Urinary bladder (tissue), 4 donors: Measurements from ENCODE around the gene MBTPS2. TPM values are rescaled to one million over a fixed set of nuclear protein-coding genes. Genes with fewer than 3 reads are reported as not detected.

ENCODE experiments used
- DNase-seq: peaks from one replicate; pipeline ENCODE4 v3.0.0-alpha.2; 2015; ENCODE audit errors: extremely low spot score
- H3K27ac ChIP-seq: one replicate; pipeline ENCODE4 v1.5.1; 2013; ENCODE audit warnings: low read depth, mild to moderate bottlenecking, moderate library complexity
- H3K36me3 ChIP-seq: one replicate; pipeline ENCODE4 v1.6.1; 2013; ENCODE audit warnings: mild to moderate bottlenecking, moderate library complexity; ENCODE audit not compliant: insufficient read depth
- H3K4me1 ChIP-seq: one replicate; pipeline ENCODE4 v1.6.1; 2013; ENCODE audit warnings: mild to moderate bottlenecking, moderate library complexity; ENCODE audit not compliant: insufficient read depth
- H3K4me3 ChIP-seq: one replicate; pipeline ENCODE4 v1.5.1; 2013; ENCODE audit warnings: low read depth, low read length
- WGBS: extraction: QIAGEN DNeasy Blood & Tissue Kit; methylation state at CpG from one replicate; pipeline ENCODE4 v1.1.7; 2013; 5-methylcytosine and 5-hydroxymethylcytosine counted together
- polyA plus RNA-seq: library from polyadenylated mRNA; stranded (reverse); fragments of 200-250 nt; gene quantifications from one replicate; pipeline ENCODE4 v1.2.3, GENCODE V29; 2013
- total RNA-seq: library from RNA; depleted of rRNA; stranded (reverse); fragments of >200 nt; gene quantifications from one replicate; pipeline ENCODE4 v1.2.3, GENCODE V29; 2014
- donor health status: healthy with polysubstance abuse.
- donor health status: healthy.

The MBTPS2 gene
- total and polyA plus RNA-seq, 2 donors, result 10.5 to 20.7 TPM

GRCh38 chrX:21875013-21875412, 35.6 kb downstream of the MBTPS2 start:
- Histone ChIP-seq H3K4me1 (no peaks in the 10 kb centered on the region), H3K4me3 (no peak overlapping the region), H3K36me3 (no peaks in the 10 kb centered on the region), H3K27ac (no peak overlapping the region)
- WGBS, result 84% methylated on average over 1 of the region's 1 CpG
- no peak for DNase-seq

GRCh38 chrX:21881881-21882574, 42.6 kb downstream of the MBTPS2 start:
- H3K36me3 ChIP-seq, result no peaks in the 10 kb centered on the region
- H3K27ac ChIP-seq, result no peak overlapping the region
- H3K4me1 ChIP-seq, result no peaks in the 10 kb centered on the region
- DNase-seq, result no peak
- no peak overlapping the region for H3K4me3 ChIP-seq
- 91% methylated on average over 3 of the region's 3 CpGs for WGBS

- WGBS, result 69% methylated on average over 5 of the region's 5 CpGs
- no peaks in the 10 kb centered on the region for H3K4me1 ChIP-seq
- DNase-seq, result no peak
- no peak overlapping the region for H3K4me3 ChIP-seq
- no peaks in the 10 kb centered on the region for H3K36me3 ChIP-seq
- H3K27ac ChIP-seq, result no peak overlapping the region
Observed at GRCh38 chrX:21883258-21883657, 43.8 kb downstream of the MBTPS2 start.

GRCh38 chrX:21885568-21885967, 46.2 kb downstream of the MBTPS2 start:
- no peaks in the 10 kb centered on the region for H3K4me1 ChIP-seq
- DNase-seq, result no peak
- H3K27ac ChIP-seq, result no peak overlapping the region
- no peaks in the 10 kb centered on the region for H3K36me3 ChIP-seq
- WGBS, result 89% methylated on average over 1 of the region's 1 CpG
- H3K4me3 ChIP-seq, result no peak overlapping the region

- WGBS, result 79% methylated on average over 2 of the region's 2 CpGs
- Histone ChIP-seq H3K36me3 (no peaks in the 10 kb centered on the region), H3K4me3 (no peak overlapping the region), H3K27ac (no peak overlapping the region), H3K4me1 (no peaks in the 10 kb centered on the region)
- no peak for DNase-seq
Observed at GRCh38 chrX:21905313-21905712, 65.9 kb downstream of the MBTPS2 start.

GRCh38 chrX:21905953-21906352, 66.5 kb downstream of the MBTPS2 start:
- Histone ChIP-seq H3K4me1 (no peaks in the 10 kb centered on the region), H3K36me3 (no peaks in the 10 kb centered on the region)
- 84% methylated on average over 3 of the region's 3 CpGs for WGBS

GRCh38 chrX:21907260-21907659, 67.8 kb downstream of the MBTPS2 start:
- 34% methylated on average over 1 of the region's 1 CpG for WGBS
- no peak for DNase-seq

More at GRCh38 chrX:21905953-21906352, 66.5 kb downstream of the MBTPS2 start:
- no peak for DNase-seq
- H3K27ac ChIP-seq, result no peak overlapping the region
- no peak overlapping the region for H3K4me3 ChIP-seq

GRCh38 chrX:21911481-21911880, 72.1 kb downstream of the MBTPS2 start:
- no peaks in the 10 kb centered on the region for H3K36me3 ChIP-seq
- no peak overlapping the region for H3K27ac ChIP-seq
- no peaks in the 10 kb centered on the region for H3K4me1 ChIP-seq
- no peak for DNase-seq
- 92% methylated on average over 4 of the region's 4 CpGs for WGBS
- H3K4me3 ChIP-seq, result no peak overlapping the region

More at GRCh38 chrX:21907260-21907659, 67.8 kb downstream of the MBTPS2 start:
- Histone ChIP-seq H3K36me3 (no peaks in the 10 kb centered on the region), H3K27ac (no peak overlapping the region), H3K4me3 (no peak overlapping the region), H3K4me1 (no peaks in the 10 kb centered on the region)

- Histone ChIP-seq H3K36me3 (no peaks in the 10 kb centered on the region), H3K4me3 (no peak overlapping the region), H3K4me1 (no peaks in the 10 kb centered on the region), H3K27ac (no peak overlapping the region)
- WGBS, result 100% methylated on average over 1 of the region's 1 CpG
- no peak for DNase-seq
Observed at GRCh38 chrX:21912220-21912619, 72.8 kb downstream of the MBTPS2 start.

GRCh38 chrX:21912989-21913388, 73.6 kb downstream of the MBTPS2 start:
- no peaks in the 10 kb centered on the region for H3K4me1 ChIP-seq
- 94% methylated on average over 4 of the region's 4 CpGs for WGBS
- DNase-seq, result no peak
- no peaks in the 10 kb centered on the region for H3K36me3 ChIP-seq
- H3K27ac ChIP-seq, result no peak overlapping the region
- H3K4me3 ChIP-seq, result no peak overlapping the region

- no peak overlapping the region for H3K4me3 ChIP-seq
- no peaks in the 10 kb centered on the region for H3K36me3 ChIP-seq
- H3K27ac ChIP-seq, result no peak overlapping the region
- DNase-seq, result no peak
- no peaks in the 10 kb centered on the region for H3K4me1 ChIP-seq
- 15% methylated on average over 3 of the region's 3 CpGs for WGBS
Observed at GRCh38 chrX:21926116-21926515, 86.7 kb downstream of the MBTPS2 start.

GRCh38 chrX:21926527-21927278, 87.3 kb downstream of the MBTPS2 start:
- Histone ChIP-seq H3K36me3 (no peaks in the 10 kb centered on the region), H3K4me3 (no peak overlapping the region), H3K27ac (no peak overlapping the region), H3K4me1 (no peaks in the 10 kb centered on the region)
- no peak for DNase-seq
- 22% methylated on average over 6 of the region's 6 CpGs for WGBS

- no peak for DNase-seq
- Histone ChIP-seq H3K4me1 (no peaks in the 10 kb centered on the region), H3K27ac (no peak overlapping the region), H3K36me3 (no peaks in the 10 kb centered on the region), H3K4me3 (no peak overlapping the region)
- 92% methylated on average over 4 of the region's 4 CpGs for WGBS
Observed at GRCh38 chrX:21929209-21929608, 89.8 kb downstream of the MBTPS2 start.

- Histone ChIP-seq H3K27ac (no peak overlapping the region), H3K4me3 (no peak overlapping the region), H3K36me3 (no peaks in the 10 kb centered on the region), H3K4me1 (no peaks in the 10 kb centered on the region)
- DNase-seq, result no peak
- 94% methylated on average over 1 of the region's 1 CpG for WGBS
Observed at GRCh38 chrX:21930986-21931385, 91.6 kb downstream of the MBTPS2 start.
